ENCODE measurements around the gene ITPK1. TPM values are rescaled to one million over a fixed set of nuclear protein-coding genes. Genes with fewer than 3 reads are reported as not detected.
A peak's percentile ranks its signal among the peaks of the same experiment; 100 is the strongest.

The ITPK1 gene
- total and polyA plus RNA-seq, 8 donors = 17.8 to 46.3 (median 28.9) TPM

DNA sequence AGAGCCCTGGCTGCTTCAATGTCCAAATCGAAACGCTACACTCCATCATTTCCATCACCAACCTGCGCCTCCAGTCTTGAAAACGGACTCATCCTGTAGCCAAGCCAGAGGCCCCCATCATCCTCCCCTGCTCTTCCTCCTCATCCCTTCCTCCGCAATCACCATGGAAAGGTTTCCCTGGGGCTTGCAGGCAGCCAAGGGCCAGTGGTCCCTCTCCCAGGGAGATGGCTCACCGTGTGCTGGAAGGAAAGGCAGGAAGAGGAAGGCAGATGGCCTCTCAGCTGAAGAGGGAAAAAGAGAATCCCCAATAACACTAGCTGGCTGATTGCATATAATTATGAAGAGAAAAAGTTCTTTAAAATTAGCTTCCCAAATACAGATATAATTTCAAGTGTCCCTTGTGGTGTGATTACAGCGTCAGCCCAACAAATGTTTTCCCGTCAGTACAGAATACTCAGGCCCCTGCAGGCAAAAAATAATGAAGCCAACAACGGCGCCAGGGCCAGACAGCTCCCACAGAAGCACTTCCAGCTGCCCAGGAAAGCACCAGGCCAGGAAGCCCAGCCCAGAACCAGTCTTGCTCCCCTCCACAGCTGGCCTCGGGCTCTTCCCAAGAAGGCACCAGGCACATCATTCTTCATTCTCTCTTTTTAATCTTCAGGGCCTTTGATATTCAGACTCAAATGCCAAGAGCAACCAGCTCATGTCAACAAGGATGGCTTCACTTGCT lies 24.7 kb downstream of the ITPK1 start:
- intact Hi-C loops (cut with DNase I; ENCODE audit: low total_unique reads) = no loop called here
- no peak for TF ChIP-seq POLR2A (IDR thresholded peaks at IDR 0.05)
- TF ChIP-seq POLR2AphosphoS5 (IDR thresholded peaks at IDR 0.05) = no peak
- no peak for TF ChIP-seq EP300 (IDR thresholded peaks at IDR 0.05)
- TF ChIP-seq, protein P1, sequence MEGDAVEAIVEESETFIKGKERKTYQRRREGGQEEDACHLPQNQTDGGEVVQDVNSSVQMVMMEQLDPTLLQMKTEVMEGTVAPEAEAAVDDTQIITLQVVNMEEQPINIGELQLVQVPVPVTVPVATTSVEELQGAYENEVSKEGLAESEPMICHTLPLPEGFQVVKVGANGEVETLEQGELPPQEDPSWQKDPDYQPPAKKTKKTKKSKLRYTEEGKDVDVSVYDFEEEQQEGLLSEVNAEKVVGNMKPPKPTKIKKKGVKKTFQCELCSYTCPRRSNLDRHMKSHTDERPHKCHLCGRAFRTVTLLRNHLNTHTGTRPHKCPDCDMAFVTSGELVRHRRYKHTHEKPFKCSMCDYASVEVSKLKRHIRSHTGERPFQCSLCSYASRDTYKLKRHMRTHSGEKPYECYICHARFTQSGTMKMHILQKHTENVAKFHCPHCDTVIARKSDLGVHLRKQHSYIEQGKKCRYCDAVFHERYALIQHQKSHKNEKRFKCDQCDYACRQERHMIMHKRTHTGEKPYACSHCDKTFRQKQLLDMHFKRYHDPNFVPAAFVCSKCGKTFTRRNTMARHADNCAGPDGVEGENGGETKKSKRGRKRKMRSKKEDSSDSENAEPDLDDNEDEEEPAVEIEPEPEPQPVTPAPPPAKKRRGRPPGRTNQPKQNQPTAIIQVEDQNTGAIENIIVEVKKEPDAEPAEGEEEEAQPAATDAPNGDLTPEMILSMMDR (IDR thresholded peaks at IDR 0.05) = no peak
- peak overlapping the region in 2 of 5 donors; percentile 32 to 37 for H3K27ac ChIP-seq
- H3K4me3 ChIP-seq = no peak overlapping the region
- H3K27me3 ChIP-seq = no peaks in the 10 kb centered on the region
- WGBS, 5 donors = 72 to 83% (median 80%) methylated on average over 11 of the region's 11 CpGs
- peak in 1 of 2 donors; percentile 52 for DNase-seq
- no peaks in the 10 kb centered on the region for H3K9me3 ChIP-seq
- no peaks in the 10 kb centered on the region for H3K36me3 ChIP-seq
- H3K4me1 ChIP-seq = peaks cover 0 to 51% (median 31%) of the 10 kb centered on the region in 4 donors

DNA sequence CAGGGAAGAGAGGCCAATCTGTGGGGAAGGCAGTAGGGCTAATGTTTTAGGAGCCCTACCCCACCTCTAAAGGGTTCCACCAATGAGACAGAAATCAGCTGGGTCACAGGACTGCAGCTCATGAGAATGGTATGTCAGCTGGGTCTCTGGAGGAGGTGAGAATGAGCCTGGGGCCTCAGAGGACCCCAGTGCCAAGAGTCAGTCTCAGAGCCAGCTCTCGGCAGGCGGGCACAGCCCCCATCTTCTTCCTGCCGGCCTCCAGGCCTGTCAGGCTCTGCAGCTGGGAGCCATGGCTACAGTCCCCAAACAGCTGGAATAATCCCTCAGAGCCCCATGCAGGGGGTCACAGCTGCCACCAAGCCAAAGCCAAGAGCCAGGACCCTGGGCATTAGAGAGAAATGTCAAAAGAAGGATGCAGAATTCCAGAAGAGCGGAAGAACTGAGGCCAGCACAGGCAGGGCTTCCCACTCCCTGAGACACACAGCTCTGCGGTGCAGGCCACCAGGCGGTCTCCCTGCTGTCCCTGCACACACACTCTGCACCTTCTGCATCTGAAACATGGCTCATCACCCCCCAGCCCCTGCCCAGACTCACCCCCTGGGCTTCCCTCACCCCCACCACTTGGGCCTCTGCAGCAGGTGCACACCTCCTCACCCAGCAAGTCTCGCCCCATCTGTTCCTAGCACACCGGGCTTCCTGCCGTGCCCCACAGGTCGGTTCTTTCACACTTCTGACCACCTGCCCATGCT lies 26.0 kb downstream of the ITPK1 start:
- intact Hi-C loops (cut with DNase I; ENCODE audit: low total_unique reads) = no loop called here
- 81 to 85% (median 83%) methylated on average over 8 to 10 of the region's 10 CpGs for WGBS, 5 donors
- H3K36me3 ChIP-seq = no peaks in the 10 kb centered on the region
- H3K4me1 ChIP-seq = peaks cover 0 to 57% (median 37%) of the 10 kb centered on the region in 4 donors
- no peak overlapping the region for H3K27ac ChIP-seq
- H3K27me3 ChIP-seq = no peaks in the 10 kb centered on the region
- no peak for DNase-seq
- H3K9me3 ChIP-seq = no peaks in the 10 kb centered on the region
- no peak overlapping the region for H3K4me3 ChIP-seq
- no peak for TF ChIP-seq POLR2A (IDR thresholded peaks at IDR 0.05)
- TF ChIP-seq, protein P1 (IDR thresholded peaks at IDR 0.05) = no peak
- no peak for TF ChIP-seq POLR2AphosphoS5 (IDR thresholded peaks at IDR 0.05)
- TF ChIP-seq EP300 (IDR thresholded peaks at IDR 0.05) = no peak

DNA sequence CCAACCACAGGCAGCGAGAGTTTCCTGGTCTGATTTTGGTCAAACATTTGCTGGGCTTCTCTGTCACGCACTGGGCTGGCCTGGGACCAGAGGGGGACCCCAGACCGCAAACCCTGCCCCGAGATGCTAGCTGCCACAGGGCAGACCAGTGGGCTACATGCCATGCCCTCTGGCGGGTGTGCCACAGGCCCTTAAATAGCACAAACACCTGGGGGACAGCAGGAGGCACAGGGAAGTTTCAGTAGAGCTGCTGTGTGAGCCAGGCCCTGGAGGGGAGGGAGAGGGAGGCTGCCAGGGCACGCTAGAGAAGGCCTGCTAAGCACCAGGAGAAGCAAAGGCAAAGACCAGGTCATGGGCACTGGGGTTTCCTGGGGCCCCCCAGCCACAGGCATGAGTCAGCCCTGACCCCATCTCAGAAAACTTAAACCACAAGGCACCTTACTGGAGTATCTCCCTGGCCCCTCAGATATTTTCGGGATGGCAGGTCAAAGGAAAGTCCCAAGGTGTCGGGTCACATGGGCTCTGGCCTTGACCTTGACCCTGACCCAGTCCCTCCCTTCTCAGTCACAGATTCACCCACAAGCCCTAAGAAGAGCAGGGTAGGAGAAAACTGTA lies 29.2 kb downstream of the ITPK1 start:
- Histone ChIP-seq H3K27me3 (no peaks in the 10 kb centered on the region), H3K27ac (no peak overlapping the region), H3K4me1 (peaks cover 0 to 49% (median 25%) of the 10 kb centered on the region in 4 donors), H3K9me3 (no peaks in the 10 kb centered on the region), H3K4me3 (no peak overlapping the region), H3K36me3 (no peaks in the 10 kb centered on the region)
- intact Hi-C loops (cut with DNase I; ENCODE audit: low total_unique reads) = no loop called here
- 71 to 79% (median 75%) methylated on average over 4 to 8 of the region's 8 CpGs for WGBS, 5 donors
- TF ChIP-seq POLR2AphosphoS5 (IDR thresholded peaks at IDR 0.05) (no peak), POLR2A (IDR thresholded peaks at IDR 0.05) (no peak), EP300 (IDR thresholded peaks at IDR 0.05) (no peak)
- TF ChIP-seq, protein P1 (IDR thresholded peaks at IDR 0.05) = no peak
- DNase-seq = no peak

DNA sequence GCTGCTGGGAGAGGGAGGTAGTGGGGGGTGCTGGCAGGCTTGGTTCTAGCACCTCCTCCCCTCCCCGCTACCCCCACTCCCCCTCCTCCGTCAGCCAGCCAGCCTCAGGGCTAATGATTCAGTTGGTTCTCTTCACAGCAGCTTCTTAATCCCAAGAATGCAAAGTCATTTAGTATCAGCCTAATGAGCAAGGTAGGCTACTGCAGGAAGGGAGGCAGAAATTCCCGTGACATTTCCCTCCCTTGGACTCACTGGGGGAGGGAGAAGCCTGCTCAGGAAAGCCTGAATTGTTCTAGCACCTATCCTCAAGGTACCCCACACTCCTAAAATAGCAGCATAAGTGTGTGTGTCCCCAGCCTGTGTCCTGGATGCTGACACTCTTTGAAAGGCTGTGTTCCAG lies 29.8 kb downstream of the ITPK1 start:
- intact Hi-C loops (cut with DNase I; ENCODE audit: low total_unique reads) = no loop called here
- Histone ChIP-seq H3K4me1 (peaks cover 0 to 43% (median 22%) of the 10 kb centered on the region in 4 donors), H3K27ac (no peak overlapping the region), H3K4me3 (no peak overlapping the region), H3K9me3 (no peaks in the 10 kb centered on the region), H3K27me3 (no peaks in the 10 kb centered on the region), H3K36me3 (no peaks in the 10 kb centered on the region)
- DNase-seq = no peak
- no peak for TF ChIP-seq POLR2AphosphoS5 (IDR thresholded peaks at IDR 0.05)
- WGBS, 5 donors = 64 to 86% (median 77%) methylated on average over 3 of the region's 3 CpGs

All from stomach (tissue), 9 donors.